LNCAP (cell line): Measurements from ENCODE around the gene RPRD1A.

Source experiments
- CTCF ChIP-seq: fragments of 450-650 bp; IDR thresholded peaks from 2 replicates; pipeline ENCODE4 v1.5.1; 2017; ENCODE audit warnings: mild to moderate bottlenecking

RPRD1A gene

GRCh38 chr18:36046898-36047297 lies 20.5 kb downstream of the RPRD1A start:
- no peak for TF ChIP-seq CTCF

DNA sequence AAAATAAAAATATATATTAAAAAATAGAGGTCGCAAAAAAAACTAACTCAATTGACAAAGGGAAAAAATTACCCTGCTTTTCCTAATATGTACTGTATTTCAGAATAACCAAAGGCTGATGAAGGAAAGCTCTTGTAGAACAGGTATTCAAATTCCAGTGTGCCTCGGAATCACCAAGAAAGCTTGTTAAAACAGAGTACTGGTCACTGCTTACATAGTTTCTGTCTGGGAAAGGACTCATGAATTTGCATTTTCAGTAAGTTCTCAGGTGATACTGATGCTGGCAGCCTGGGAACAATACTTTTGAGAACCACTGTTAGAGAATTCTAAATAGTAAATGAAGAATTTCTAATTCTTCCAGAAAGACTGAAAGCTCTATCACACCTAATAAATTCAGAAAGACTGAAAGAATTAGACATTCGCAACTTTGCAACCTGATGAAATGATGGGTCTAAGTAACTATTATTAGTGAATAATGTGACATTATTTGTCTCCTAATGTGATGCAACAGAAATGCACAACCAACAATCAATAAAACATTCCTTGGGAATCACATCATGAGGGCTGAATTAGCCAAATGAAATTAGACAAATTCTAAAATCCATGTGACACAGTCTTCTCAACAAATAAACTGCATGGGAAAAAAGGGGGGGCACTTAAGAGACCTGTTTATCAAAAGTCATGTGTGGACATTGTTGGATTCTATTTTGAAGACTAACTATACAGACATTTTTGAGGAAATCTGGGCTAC lies 21.9 kb downstream of the RPRD1A start:
- TF ChIP-seq CTCF: no peak

DNA sequence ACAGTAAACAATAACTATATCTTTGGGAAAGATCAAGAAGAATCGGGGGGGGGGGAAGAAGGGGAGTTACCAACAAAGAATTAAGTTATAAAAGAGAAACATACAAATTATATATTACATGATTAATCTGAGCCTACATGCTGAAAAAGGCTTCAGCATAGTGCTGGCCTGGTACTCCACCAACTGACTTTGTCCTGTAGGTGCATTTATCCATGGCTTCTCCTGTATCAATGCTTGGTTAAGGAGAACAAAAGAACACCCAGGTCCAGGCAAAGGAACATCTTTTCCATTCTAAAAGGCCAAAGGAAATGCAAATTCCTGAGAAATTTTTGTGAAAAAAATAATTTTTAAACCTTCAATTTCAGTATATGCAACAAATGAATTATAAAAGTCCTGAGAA lies 24.2 kb downstream of the RPRD1A start:
- no peak for TF ChIP-seq CTCF

DNA sequence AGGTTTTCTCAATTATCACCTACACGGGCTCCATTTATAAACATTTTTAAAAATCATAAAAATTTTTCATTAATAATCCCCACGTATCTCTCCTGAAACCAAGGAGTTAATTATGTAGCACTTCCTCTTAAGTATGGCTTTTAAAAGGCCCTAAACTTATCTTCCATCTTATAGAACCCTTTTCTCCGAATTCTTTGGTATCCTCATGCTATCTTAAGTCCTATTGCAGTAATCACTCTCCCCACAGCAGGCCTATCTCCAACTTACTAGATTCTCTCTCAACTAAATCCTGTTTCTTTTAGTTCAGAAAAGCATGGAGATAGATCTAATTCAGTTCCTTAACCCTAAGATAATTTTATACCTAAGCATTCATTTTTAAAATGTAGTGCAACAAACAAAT lies 26.2 kb downstream of the RPRD1A start:
- TF ChIP-seq CTCF: no peak

GRCh38 chr18:36038102-36038663 lies 29.2 kb downstream of the RPRD1A start:
- TF ChIP-seq CTCF: no peak

DNA sequence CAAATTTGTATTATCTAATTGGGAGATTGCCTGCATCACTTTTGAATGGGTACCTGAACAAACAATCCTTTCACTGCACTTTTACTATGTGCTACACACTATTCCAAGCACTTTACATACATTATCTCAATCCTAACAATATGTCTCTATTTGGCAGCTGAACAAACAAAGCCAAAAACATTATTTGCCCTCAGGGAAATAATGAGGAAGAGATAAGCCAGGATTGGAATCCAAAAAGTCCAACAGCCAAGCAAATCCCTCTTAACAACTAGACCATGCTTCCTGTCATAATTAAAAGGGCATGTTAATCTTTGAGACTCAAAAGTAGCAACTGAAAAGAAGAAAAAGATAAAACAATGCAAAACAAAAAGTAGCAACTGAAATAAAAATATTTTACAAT lies 32.1 kb downstream of the RPRD1A start:
- TF ChIP-seq CTCF: no peak

- TF ChIP-seq CTCF: no peak
Observed at GRCh38 chr18:36034299-36034895, 33.0 kb downstream of the RPRD1A start.
